GM21367 (cell line): ENCODE measurements around the gene C5orf34.
"Not testable (repeated sequence)": the region's sequence is repeated elsewhere in the genome, so short reads cannot be mapped to it uniquely, and the experiment has no call there.

Experiments
- ATAC-seq: cut with Tn5 transposase; IDR thresholded peaks from one replicate; pipeline ENCODE4 v1.9.1; 2021; ENCODE audit not compliant: unreplicated experiment

Gene C5orf34

GRCh38 chr5:43515678-43516048 lies 715 bp upstream of the C5orf34 start:
- ATAC-seq, result no peak

GRCh38 chr5:43514471-43514815 lies 505 bp downstream of the C5orf34 start:
- peak; percentile 23 for ATAC-seq

- ATAC-seq, result no peak
These were observed 923 bp downstream of the C5orf34 start for GRCh38 chr5:43514025-43514424.

GRCh38 chr5:43511062-43511461 lies 3.9 kb downstream of the C5orf34 start:
- not testable (repeated sequence) for ATAC-seq

- no peak for ATAC-seq
These were observed 16.4 kb downstream of the C5orf34 start for GRCh38 chr5:43498581-43498980.

- ATAC-seq, result no peak
These were observed 17.4 kb downstream of the C5orf34 start for GRCh38 chr5:43497311-43498104.

GRCh38 chr5:43491326-43491725 lies 23.6 kb downstream of the C5orf34 start:
- no peak for ATAC-seq

GRCh38 chr5:43486353-43486752 lies 28.6 kb downstream of the C5orf34 start:
- no peak for ATAC-seq

GRCh38 chr5:43485406-43485805 lies 29.5 kb downstream of the C5orf34 start:
- no peak for ATAC-seq

- ATAC-seq, result peak; percentile 64
These were observed 30.7 kb downstream of the C5orf34 start for GRCh38 chr5:43484106-43484849.

GRCh38 chr5:43483298-43484105 lies 31.4 kb downstream of the C5orf34 start, which contains the start of gene TMEM267:
Gene TMEM267, minus strand, starts transcription at chr5:43483865. Its CDS starts 29,896 bp downstream, at chr5:43453969.
- peak; percentile 90 for ATAC-seq

- ATAC-seq, result no peak
These were observed 32.3 kb downstream of the C5orf34 start for GRCh38 chr5:43482490-43483297.

- no peak for ATAC-seq
These were observed 45.1 kb downstream of the C5orf34 start for GRCh38 chr5:43469671-43470391.

GRCh38 chr5:43467100-43467499 lies 47.8 kb downstream of the C5orf34 start:
- no peak for ATAC-seq

- ATAC-seq, result not testable (repeated sequence)
These were observed 49.5 kb downstream of the C5orf34 start for GRCh38 chr5:43465455-43465854.

GRCh38 chr5:43461066-43461465 lies 53.9 kb downstream of the C5orf34 start:
- no peak for ATAC-seq

GRCh38 chr5:43456556-43456955 lies 58.4 kb downstream of the C5orf34 start:
- no peak for ATAC-seq

- ATAC-seq, result not testable (repeated sequence)
These were observed 73.4 kb downstream of the C5orf34 start for GRCh38 chr5:43441575-43441974.

GRCh38 chr5:43437062-43437660 lies 77.8 kb downstream of the C5orf34 start:
- no peak for ATAC-seq
